Measurements from ENCODE around the gene NKIRAS1.

Gene NKIRAS1

GRCh38 chr3:23944861-23945662 lies 28.3 kb upstream of the NKIRAS1 start, which contains the start of gene NR1D2 (continued):
- TF ChIP-seq ZNF280C (tag by site-specific recombination; IDR thresholded peaks at IDR 0.05) (no peak), SETDB1 (IDR thresholded peaks at IDR 0.05; ENCODE audit: insufficient read length, low read length) (no peak), KLF9 (tag by site-specific recombination; IDR thresholded peaks at IDR 0.05; ENCODE audit: low read depth) (peak; percentile 41; the same call in 1 of the 2 replicates), ZNF433 (tag by site-specific recombination; IDR thresholded peaks at IDR 0.05; ENCODE audit: low read depth) (no peak), ZNF837 (tag by site-specific recombination; IDR thresholded peaks at IDR 0.05) (no peak), ZNF704 (tag by site-specific recombination; IDR thresholded peaks at IDR 0.05) (no peak), ZBTB7A (tag by site-specific recombination; IDR thresholded peaks at IDR 0.05; ENCODE audit: low read depth) (no peak), ZNF654 (tag by site-specific recombination; IDR thresholded peaks at IDR 0.05; ENCODE audit: low read depth) (no peak), ZNF600 (tag by site-specific recombination; IDR thresholded peaks at IDR 0.05) (0 out of 2 replicates have a peak, but pooled peaks have one; percentile 66), ZNF629 (tag by site-specific recombination; IDR thresholded peaks at IDR 0.05) (peak; percentile 71), ZNF707 (tag by site-specific recombination; IDR thresholded peaks at IDR 0.05) (no peak), ZBTB48 (tag by site-specific recombination; IDR thresholded peaks at IDR 0.05) (no peak), ZNF146 (tag by site-specific recombination; IDR thresholded peaks at IDR 0.05) (no peak), ZBTB17 (tag by site-specific recombination; IDR thresholded peaks at IDR 0.05) (no peak), ATF2 (tag by site-specific recombination; IDR thresholded peaks at IDR 0.05; ENCODE audit: low read depth) (no peak), ZSCAN5A (tag by site-specific recombination; IDR thresholded peaks at IDR 0.05) (no peak), OSR2 (tag by site-specific recombination; IDR thresholded peaks at IDR 0.05) (0 out of 2 replicates have a peak, but pooled peaks have one; percentile 37), ZNF169 (tag by site-specific recombination; IDR thresholded peaks at IDR 0.05) (no peak), ZNF777 (tag by site-specific recombination; IDR thresholded peaks at IDR 0.05; ENCODE audit: borderline replicate concordance) (no peak), ZNF623 (tag by site-specific recombination; IDR thresholded peaks at IDR 0.05) (no peak), PRDM6 (tag by site-specific recombination; IDR thresholded peaks at IDR 0.05) (no peak), EGR2 (tag by site-specific recombination; IDR thresholded peaks at IDR 0.05; ENCODE audit: low read depth) (0 out of 2 replicates have a peak, but pooled peaks have one; percentile 42), ZNF621 (tag by site-specific recombination; IDR thresholded peaks at IDR 0.05) (no peak), REPIN1 (tag by site-specific recombination; IDR thresholded peaks at IDR 0.05; ENCODE audit: low read depth) (no peak)
- TF ChIP-seq, protein P1, sequence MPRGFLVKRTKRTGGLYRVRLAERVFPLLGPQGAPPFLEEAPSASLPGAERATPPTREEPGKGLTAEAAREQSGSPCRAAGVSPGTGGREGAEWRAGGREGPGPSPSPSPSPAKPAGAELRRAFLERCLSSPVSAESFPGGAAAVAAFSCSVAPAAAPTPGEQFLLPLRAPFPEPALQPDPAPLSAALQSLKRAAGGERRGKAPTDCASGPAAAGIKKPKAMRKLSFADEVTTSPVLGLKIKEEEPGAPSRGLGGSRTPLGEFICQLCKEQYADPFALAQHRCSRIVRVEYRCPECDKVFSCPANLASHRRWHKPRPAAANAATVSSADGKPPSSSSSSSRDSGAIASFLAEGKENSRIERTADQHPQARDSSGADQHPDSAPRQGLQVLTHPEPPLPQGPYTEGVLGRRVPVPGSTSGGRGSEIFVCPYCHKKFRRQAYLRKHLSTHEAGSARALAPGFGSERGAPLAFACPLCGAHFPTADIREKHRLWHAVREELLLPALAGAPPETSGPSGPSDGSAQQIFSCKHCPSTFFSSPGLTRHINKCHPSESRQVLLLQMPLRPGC (tag by site-specific recombination; IDR thresholded peaks at IDR 0.05): 0 out of 2 replicates have a peak, but pooled peaks have one; percentile 50
- TF ChIP-seq, protein P2, sequence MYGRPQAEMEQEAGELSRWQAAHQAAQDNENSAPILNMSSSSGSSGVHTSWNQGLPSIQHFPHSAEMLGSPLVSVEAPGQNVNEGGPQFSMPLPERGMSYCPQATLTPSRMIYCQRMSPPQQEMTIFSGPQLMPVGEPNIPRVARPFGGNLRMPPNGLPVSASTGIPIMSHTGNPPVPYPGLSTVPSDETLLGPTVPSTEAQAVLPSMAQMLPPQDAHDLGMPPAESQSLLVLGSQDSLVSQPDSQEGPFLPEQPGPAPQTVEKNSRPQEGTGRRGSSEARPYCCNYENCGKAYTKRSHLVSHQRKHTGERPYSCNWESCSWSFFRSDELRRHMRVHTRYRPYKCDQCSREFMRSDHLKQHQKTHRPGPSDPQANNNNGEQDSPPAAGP (tag by site-specific recombination; IDR thresholded peaks at IDR 0.05): peak; percentile 78; the same call in 1 of the 2 replicates
- TF ChIP-seq, protein P3, sequence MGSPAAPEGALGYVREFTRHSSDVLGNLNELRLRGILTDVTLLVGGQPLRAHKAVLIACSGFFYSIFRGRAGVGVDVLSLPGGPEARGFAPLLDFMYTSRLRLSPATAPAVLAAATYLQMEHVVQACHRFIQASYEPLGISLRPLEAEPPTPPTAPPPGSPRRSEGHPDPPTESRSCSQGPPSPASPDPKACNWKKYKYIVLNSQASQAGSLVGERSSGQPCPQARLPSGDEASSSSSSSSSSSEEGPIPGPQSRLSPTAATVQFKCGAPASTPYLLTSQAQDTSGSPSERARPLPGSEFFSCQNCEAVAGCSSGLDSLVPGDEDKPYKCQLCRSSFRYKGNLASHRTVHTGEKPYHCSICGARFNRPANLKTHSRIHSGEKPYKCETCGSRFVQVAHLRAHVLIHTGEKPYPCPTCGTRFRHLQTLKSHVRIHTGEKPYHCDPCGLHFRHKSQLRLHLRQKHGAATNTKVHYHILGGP (tag by site-specific recombination; IDR thresholded peaks at IDR 0.05): no peak
